Measurements from ENCODE around the gene TOB1. TPM values are rescaled to one million over a fixed set of nuclear protein-coding genes. Genes with fewer than 3 reads are reported as not detected.

Gene TOB1
- total and polyA plus RNA-seq, 9 of the 15 experiments (the other 6 are each of a cell fraction or from before 2014, with no cell fraction given), result 4.8 to 63.7 (median 13.2) TPM

GRCh38 chr17:50865868-50866260 is 290 bp downstream of the TOB1 start:
- in situ Hi-C loops (cut with MboI), result loop anchor here (10.0 kb wide), 1 partner anchor 289 kb away; the partner anchor contains the start of gene NME1
- TF ChIP-seq ZC3H4 (CRISPR knock-in tag; IDR thresholded peaks at IDR 0.05; ENCODE audit: borderline replicate concordance), result peak; percentile 96
- TF ChIP-seq SMC3 (conservative IDR thresholded peaks at IDR 0.05; ENCODE audit: insufficient read depth, low read depth, low read length), result no peak
- TF ChIP-seq HDAC6 (IDR thresholded peaks at IDR 0.05; ENCODE audit: low read depth, low read length), result no peak
- 0 out of 2 replicates have a peak, but pooled peaks have one; percentile 6 for TF ChIP-seq EP400 (IDR thresholded peaks at IDR 0.05)
- no peak for TF ChIP-seq FOS (IDR thresholded peaks at IDR 0.05; ENCODE audit: extremely low read depth, insufficient read length)
- TF ChIP-seq ATF4 (CRISPR knock-in tag; IDR thresholded peaks at IDR 0.05), result no peak
- peak; percentile 28; the same call in 1 of the 2 replicates for TF ChIP-seq SIN3B (IDR thresholded peaks at IDR 0.05; ENCODE audit: low read depth)
- TF ChIP-seq ZNF24 (IDR thresholded peaks at IDR 0.05), result no peak
- 0 out of 2 replicates have a peak, but pooled peaks have one; percentile 38 for TF ChIP-seq ZNF445 (CRISPR knock-in tag; IDR thresholded peaks at IDR 0.05; ENCODE audit: low read depth)
- TF ChIP-seq ZNF766 (CRISPR knock-in tag; conservative IDR thresholded peaks at IDR 0.05), result peak; percentile 77
- 0 out of 2 replicates have a peak, but pooled peaks have one; percentile 25 for TF ChIP-seq MED1 (CRISPR knock-in tag; IDR thresholded peaks at IDR 0.05; ENCODE audit: borderline replicate concordance)
- TF ChIP-seq SIN3A (IDR thresholded peaks at IDR 0.05; ENCODE audit: borderline replicate concordance in 2 of 2, control insufficient read depth in 1 of 2, low read depth in 2 of 2, low read length in 2 of 2), result 0 out of 4 replicates have a peak, but pooled peaks of 1 of the 2 experiments have one; percentile 15
- TF ChIP-seq HMGXB4 (CRISPR knock-in tag; IDR thresholded peaks at IDR 0.05), result 0 out of 2 replicates have a peak, but pooled peaks have one; percentile 25
- peak in 1 of 2 experiments; percentile 2 for TF ChIP-seq E2F6 (IDR thresholded peaks at IDR 0.05; ENCODE audit: borderline replicate concordance in 1 of 2, extremely low read depth in 1 of 2, insufficient read depth in 1 of 2, insufficient read length in 1 of 2, low read depth in 1 of 2, low read length in 1 of 2, poor library complexity in 1 of 2, severe bottlenecking in 1 of 2)
- TF ChIP-seq POLR3G (IDR thresholded peaks at IDR 0.05; ENCODE audit: extremely low read depth, insufficient read length, insufficient replicate concordance), result no peak
- peak; percentile 48 for TF ChIP-seq FUS (optimal IDR thresholded peaks at IDR 0.05; ENCODE audit: low read depth, low read length)

More at GRCh38 chr17:50865868-50866260, 290 bp downstream of the TOB1 start:
- H3K9ac ChIP-seq (ENCODE audit: insufficient read depth in 1 of 2, low read depth in 2 of 2, low read length in 2 of 2), result peak overlapping the region; percentile 80 to 98; a peak in 3 of 4 replicates
- ChIA-PET CTCF (ENCODE audit: low intra/inter-chr PET ratio) (interaction anchor here (1.5 kb wide), 1 partner anchor 91 kb away, joined by 5 read pairs; no protein-coding TSS in a partner anchor), POLR2A (interaction anchor here (0.6 to 7.7 kb wide), 41 partner anchors 9 to 1091 kb away, joined by 3 to 207 read pairs (median 5); no protein-coding TSS in a partner anchor)
- peaks cover 11 to 13% of the 10 kb centered on the region in 2 experiments; a peak in 4 of 5 replicates for H3K4me1 ChIP-seq (replicated peaks in 1 of 2; ENCODE audit: control insufficient read depth in 2 of 2, insufficient read depth in 2 of 2, low read length in 2 of 2)
- 2% methylated on average over 23 of the region's 53 CpGs for WGBS (ENCODE audit: insufficient coverage, low coverage, missing lambda C conversion rate)
- ATAC-seq (peak; percentile 30), FAIRE-seq (no peak), DNase-seq (ENCODE audit: extremely low read depth in 1 of 4, low spot score in 3 of 4) (peak in 2 of 4 experiments; percentile 63 to 64)
- H3K27ac ChIP-seq (ENCODE audit: extremely low read depth, low read depth, low read length), result peak overlapping the region; percentile 88
- peaks cover 12% of the 10 kb centered on the region for H4K20me1 ChIP-seq (replicated peaks; ENCODE audit: control insufficient read depth, insufficient read depth, low read length)
- no peaks in the 10 kb centered on the region for H3K27me3 ChIP-seq (ENCODE audit: control insufficient read depth in 2 of 2, insufficient read depth in 2 of 2, low read length in 2 of 2)
- intact Hi-C loops (cut with micrococcal nuclease), result loop anchor here (5.0 kb wide), 1 partner anchor 301 kb away; the partner anchor contains the start of gene NME2
- peaks cover 41% of the 10 kb centered on the region for H3K79me2 ChIP-seq (ENCODE audit: control insufficient read depth, insufficient read depth, low read length)
- H2AFZ ChIP-seq (ENCODE audit: low read depth, low read length), result peak overlapping the region; percentile 49; the same call in 1 of the 2 replicates
- H3K36me3 ChIP-seq (ENCODE audit: control insufficient read depth, insufficient read depth, low read length), result peaks cover 26% of the 10 kb centered on the region
- H3K4me3 ChIP-seq, result peak overlapping the region; percentile 88
- no TSS peak for BruUV-seq (replicated peaks)
- H3K4me2 ChIP-seq (ENCODE audit: insufficient read depth, low read length), result peak overlapping the region; percentile 95; the same call in 1 of the 2 replicates
- no peaks in the 10 kb centered on the region for H3K9me1 ChIP-seq (ENCODE audit: control insufficient read depth, insufficient read depth, low read length)
- no peaks in the 10 kb centered on the region for H3K9me3 ChIP-seq (replicated peaks; ENCODE audit: control insufficient read depth, insufficient read depth, low read depth, low read length)

Measured in K562 (cell line).